ENCODE data around the gene SLC4A5. TPM values are rescaled to one million over a fixed set of nuclear protein-coding genes. Genes with fewer than 3 reads are reported as not detected.

SLC4A5 gene
- total RNA-seq, 2 donors from 2014 or later: 9.1 to 10.5 TPM

- Mint-ChIP-seq H3K27me3 (no peaks in the 10 kb centered on the region), H3K27ac (no peak overlapping the region), H3K36me3 (ENCODE audit: low read depth) (peaks cover 6% of the 10 kb centered on the region), H3K4me3 (no peak overlapping the region), H3K4me1 (no peaks in the 10 kb centered on the region)
- ATAC-seq (no peak), DNase-seq (no peak)
- H3K9me3 ChIP-seq (ENCODE audit: control insufficient read depth, low read length, poor library complexity, severe bottlenecking): no peaks in the 10 kb centered on the region
Observed at GRCh38 chr2:74321737-74322136, 21.5 kb downstream of the SLC4A5 start.

- DNase-seq (no peak), ATAC-seq (no peak)
- H3K27ac Mint-ChIP-seq: no peak overlapping the region
- no peak overlapping the region for H3K4me3 Mint-ChIP-seq
- no peaks in the 10 kb centered on the region for H3K9me3 ChIP-seq (ENCODE audit: control insufficient read depth, low read length, poor library complexity, severe bottlenecking)
- H3K27me3 Mint-ChIP-seq: no peaks in the 10 kb centered on the region
- H3K36me3 Mint-ChIP-seq (ENCODE audit: low read depth): peaks cover 5% of the 10 kb centered on the region
- no peaks in the 10 kb centered on the region for H3K4me1 Mint-ChIP-seq
Observed at GRCh38 chr2:74317701-74318100, 25.5 kb downstream of the SLC4A5 start.

GRCh38 chr2:74316627-74317295 lies 26.5 kb downstream of the SLC4A5 start:
- Mint-ChIP-seq H3K4me1 (no peaks in the 10 kb centered on the region), H3K27me3 (no peaks in the 10 kb centered on the region)

GRCh38 chr2:74314107-74314506 lies 29.1 kb downstream of the SLC4A5 start:
- H3K4me1 Mint-ChIP-seq: no peaks in the 10 kb centered on the region
- ATAC-seq: no peak

More at GRCh38 chr2:74316627-74317295, 26.5 kb downstream of the SLC4A5 start:
- H3K36me3 Mint-ChIP-seq (ENCODE audit: low read depth): peaks cover 7% of the 10 kb centered on the region
- H3K9me3 ChIP-seq (ENCODE audit: control insufficient read depth, low read length, poor library complexity, severe bottlenecking): no peaks in the 10 kb centered on the region
- no peak for DNase-seq
- no peak for ATAC-seq
- H3K27ac Mint-ChIP-seq: no peak overlapping the region
- no peak overlapping the region for H3K4me3 Mint-ChIP-seq

GRCh38 chr2:74313497-74313896 lies 29.7 kb downstream of the SLC4A5 start:
- H3K27me3 Mint-ChIP-seq: no peaks in the 10 kb centered on the region
- H3K27ac Mint-ChIP-seq: no peak overlapping the region
- no peaks in the 10 kb centered on the region for H3K4me1 Mint-ChIP-seq
- no peak for DNase-seq
- H3K9me3 ChIP-seq (ENCODE audit: control insufficient read depth, low read length, poor library complexity, severe bottlenecking): no peaks in the 10 kb centered on the region
- ATAC-seq: no peak
- H3K36me3 Mint-ChIP-seq (ENCODE audit: low read depth): peaks cover 10% of the 10 kb centered on the region
- H3K4me3 Mint-ChIP-seq: no peak overlapping the region

More at GRCh38 chr2:74314107-74314506, 29.1 kb downstream of the SLC4A5 start:
- no peaks in the 10 kb centered on the region for H3K9me3 ChIP-seq (ENCODE audit: control insufficient read depth, low read length, poor library complexity, severe bottlenecking)
- Mint-ChIP-seq H3K27me3 (no peaks in the 10 kb centered on the region), H3K4me3 (no peak overlapping the region), H3K36me3 (ENCODE audit: low read depth) (peaks cover 10% of the 10 kb centered on the region), H3K27ac (no peak overlapping the region)
- no peak for DNase-seq

- no peaks in the 10 kb centered on the region for H3K9me3 ChIP-seq (ENCODE audit: control insufficient read depth, low read length, poor library complexity, severe bottlenecking)
- Mint-ChIP-seq H3K4me3 (no peak overlapping the region), H3K27ac (no peak overlapping the region), H3K36me3 (ENCODE audit: low read depth) (peaks cover 10% of the 10 kb centered on the region), H3K27me3 (no peaks in the 10 kb centered on the region), H3K4me1 (no peaks in the 10 kb centered on the region)
- ATAC-seq (no peak), DNase-seq (no peak)
Observed at GRCh38 chr2:74312913-74313312, 30.3 kb downstream of the SLC4A5 start.

- H3K9me3 ChIP-seq (ENCODE audit: control insufficient read depth, low read length, poor library complexity, severe bottlenecking): no peaks in the 10 kb centered on the region
- Mint-ChIP-seq H3K4me1 (no peaks in the 10 kb centered on the region), H3K4me3 (no peak overlapping the region), H3K27me3 (no peaks in the 10 kb centered on the region), H3K36me3 (ENCODE audit: low read depth) (peaks cover 12% of the 10 kb centered on the region), H3K27ac (no peak overlapping the region)
- no peak for ATAC-seq
- no peak for DNase-seq
Observed at GRCh38 chr2:74307720-74308119, 35.5 kb downstream of the SLC4A5 start.

- Mint-ChIP-seq H3K36me3 (ENCODE audit: low read depth) (peaks cover 12% of the 10 kb centered on the region), H3K4me3 (no peak overlapping the region), H3K27ac (no peak overlapping the region), H3K27me3 (no peaks in the 10 kb centered on the region), H3K4me1 (no peaks in the 10 kb centered on the region)
- ATAC-seq (no peak), DNase-seq (no peak)
- H3K9me3 ChIP-seq (ENCODE audit: control insufficient read depth, low read length, poor library complexity, severe bottlenecking): no peaks in the 10 kb centered on the region
Observed at GRCh38 chr2:74304332-74305148, 38.7 kb downstream of the SLC4A5 start.

GRCh38 chr2:74302865-74303264 lies 40.4 kb downstream of the SLC4A5 start:
- DNase-seq: no peak
- Mint-ChIP-seq H3K27ac (no peak overlapping the region), H3K27me3 (no peaks in the 10 kb centered on the region), H3K36me3 (ENCODE audit: low read depth) (peaks cover 10% of the 10 kb centered on the region), H3K4me3 (no peak overlapping the region), H3K4me1 (no peaks in the 10 kb centered on the region)
- no peaks in the 10 kb centered on the region for H3K9me3 ChIP-seq (ENCODE audit: control insufficient read depth, low read length, poor library complexity, severe bottlenecking)
- no peak for ATAC-seq

- H3K27me3 Mint-ChIP-seq: no peaks in the 10 kb centered on the region
- no peaks in the 10 kb centered on the region for H3K9me3 ChIP-seq (ENCODE audit: control insufficient read depth, low read length, poor library complexity, severe bottlenecking)
- no peaks in the 10 kb centered on the region for H3K4me1 Mint-ChIP-seq
- peaks cover 10% of the 10 kb centered on the region for H3K36me3 Mint-ChIP-seq (ENCODE audit: low read depth)
- H3K4me3 Mint-ChIP-seq: no peak overlapping the region
- ATAC-seq (no peak), DNase-seq (no peak)
- H3K27ac Mint-ChIP-seq: no peak overlapping the region
Observed at GRCh38 chr2:74301262-74301661, 42.0 kb downstream of the SLC4A5 start.

GRCh38 chr2:74300506-74300905 lies 42.7 kb downstream of the SLC4A5 start:
- DNase-seq (no peak), ATAC-seq (no peak)
- H3K4me1 Mint-ChIP-seq: no peaks in the 10 kb centered on the region
- H3K36me3 Mint-ChIP-seq (ENCODE audit: low read depth): peaks cover 10% of the 10 kb centered on the region
- H3K27me3 Mint-ChIP-seq: no peaks in the 10 kb centered on the region
- H3K4me3 Mint-ChIP-seq: no peak overlapping the region
- H3K9me3 ChIP-seq (ENCODE audit: control insufficient read depth, low read length, poor library complexity, severe bottlenecking): no peaks in the 10 kb centered on the region
- H3K27ac Mint-ChIP-seq: no peak overlapping the region

- no peak for DNase-seq
- Mint-ChIP-seq H3K27me3 (no peaks in the 10 kb centered on the region), H3K4me3 (no peak overlapping the region), H3K4me1 (no peaks in the 10 kb centered on the region), H3K27ac (no peak overlapping the region), H3K36me3 (ENCODE audit: low read depth) (peaks cover 7% of the 10 kb centered on the region)
- H3K9me3 ChIP-seq (ENCODE audit: control insufficient read depth, low read length, poor library complexity, severe bottlenecking): no peaks in the 10 kb centered on the region
- no peak for ATAC-seq
Observed at GRCh38 chr2:74297950-74298349, 45.3 kb downstream of the SLC4A5 start.

- DNase-seq (no peak), ATAC-seq (no peak)
- Mint-ChIP-seq H3K27ac (no peak overlapping the region), H3K27me3 (no peaks in the 10 kb centered on the region), H3K4me1 (peaks cover 3% of the 10 kb centered on the region), H3K4me3 (no peak overlapping the region), H3K36me3 (ENCODE audit: low read depth) (peaks cover 5% of the 10 kb centered on the region)
- H3K9me3 ChIP-seq (ENCODE audit: control insufficient read depth, low read length, poor library complexity, severe bottlenecking): no peaks in the 10 kb centered on the region
Observed at GRCh38 chr2:74297391-74297790, 45.8 kb downstream of the SLC4A5 start.

Measured in T-helper 17 cell (primary cell).